GM18870 (cell line): ENCODE measurements around the gene TM2D1.
"Not testable (repeated sequence)": the region's sequence is repeated elsewhere in the genome, so short reads cannot be mapped to it uniquely, and the experiment has no call there.

Experiments used
- ATAC-seq: cut with Tn5 transposase; IDR thresholded peaks from one replicate; pipeline ENCODE4 v1.9.1; 2021; ENCODE audit warnings: moderate library complexity; ENCODE audit not compliant: unreplicated experiment

TM2D1 gene

DNA sequence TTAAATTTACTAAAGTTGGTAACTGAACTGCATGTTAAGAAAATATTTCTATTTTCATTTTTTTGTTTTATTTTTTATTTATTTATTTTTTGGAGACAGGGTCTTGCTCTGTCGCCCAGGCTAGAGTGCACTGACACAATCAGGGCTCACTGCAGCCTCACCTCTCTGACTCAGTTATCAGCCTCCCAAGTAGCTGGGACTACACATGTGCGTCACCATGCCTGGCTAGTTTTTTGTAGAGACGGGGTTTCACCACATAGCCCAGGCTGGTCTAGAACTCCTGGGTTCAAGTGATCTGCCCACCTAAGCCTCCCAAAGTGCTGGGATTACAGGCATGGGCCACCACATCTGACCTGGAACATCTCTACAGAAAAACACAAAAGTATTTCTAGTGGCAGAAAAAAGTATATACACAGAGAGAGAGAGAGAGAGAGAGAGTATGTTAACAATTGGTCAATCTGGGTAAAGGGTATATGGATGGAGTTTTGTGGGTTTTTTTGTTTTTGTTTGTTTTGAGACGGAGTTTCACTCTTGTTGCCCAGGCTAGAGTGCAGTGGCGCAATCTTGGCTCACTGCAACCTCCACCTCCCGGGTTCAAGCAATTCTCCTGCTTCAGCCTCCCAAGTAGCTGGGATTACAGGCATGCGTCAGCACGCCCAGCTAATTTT lies 5.8 kb downstream of the TM2D1 start:
- ATAC-seq, result not testable (repeated sequence)

DNA sequence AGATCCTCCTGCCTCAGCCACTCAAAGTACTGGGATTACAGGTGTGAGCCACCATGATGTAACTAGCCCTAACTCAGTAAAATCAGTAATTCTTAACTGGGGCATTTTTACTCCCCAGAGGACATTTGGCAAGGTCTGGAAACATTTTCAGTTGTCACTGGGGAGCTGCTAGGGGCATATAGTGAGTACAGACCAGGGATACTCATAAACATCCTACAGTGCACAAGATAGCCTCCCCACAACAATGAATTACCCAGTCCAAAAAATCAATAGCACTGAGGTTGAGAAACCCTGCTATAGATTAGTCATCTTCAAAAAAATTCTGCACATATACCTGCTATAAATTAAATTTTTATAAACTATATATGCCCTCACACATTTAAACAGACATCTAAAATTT lies 13.0 kb downstream of the TM2D1 start:
- ATAC-seq, result no peak

DNA sequence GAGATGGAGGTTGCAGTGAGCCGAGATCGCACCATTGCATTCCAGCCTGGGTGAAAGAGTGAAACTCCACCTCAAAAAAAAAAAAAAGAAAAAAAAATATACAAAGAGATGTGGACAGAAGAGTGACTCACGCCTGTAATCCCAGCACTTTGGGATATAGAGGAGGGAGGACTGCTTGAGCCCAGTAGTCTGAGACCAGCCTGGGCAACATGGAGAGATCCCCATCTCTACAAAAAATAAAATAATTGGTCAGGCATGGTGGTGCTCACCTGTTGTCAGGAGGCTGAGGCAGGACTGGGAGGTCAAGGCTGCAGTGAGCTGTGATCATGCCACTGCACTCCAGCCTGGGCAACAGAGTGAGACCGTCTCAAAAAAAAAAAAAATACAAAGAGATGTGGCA lies 13.7 kb downstream of the TM2D1 start:
- ATAC-seq, result not testable (repeated sequence)

DNA sequence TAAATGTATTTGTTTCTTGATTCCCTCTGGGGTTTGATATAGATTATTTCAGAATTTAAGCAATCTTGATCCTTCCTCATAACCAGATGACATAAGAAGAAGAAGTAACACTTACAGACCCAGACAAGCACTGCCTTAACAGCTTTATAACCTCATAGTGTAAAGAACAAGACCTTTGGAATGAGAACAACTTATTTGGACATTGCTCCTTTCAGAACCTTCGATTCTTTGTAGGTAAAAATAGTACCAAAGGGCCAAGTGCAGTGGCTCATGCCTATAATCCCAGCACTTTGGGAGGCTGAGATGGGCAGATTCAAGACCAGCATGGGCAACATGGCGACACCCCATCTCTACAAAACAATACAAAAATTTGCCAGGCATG lies 15.0 kb downstream of the TM2D1 start:
- ATAC-seq, result no peak

DNA sequence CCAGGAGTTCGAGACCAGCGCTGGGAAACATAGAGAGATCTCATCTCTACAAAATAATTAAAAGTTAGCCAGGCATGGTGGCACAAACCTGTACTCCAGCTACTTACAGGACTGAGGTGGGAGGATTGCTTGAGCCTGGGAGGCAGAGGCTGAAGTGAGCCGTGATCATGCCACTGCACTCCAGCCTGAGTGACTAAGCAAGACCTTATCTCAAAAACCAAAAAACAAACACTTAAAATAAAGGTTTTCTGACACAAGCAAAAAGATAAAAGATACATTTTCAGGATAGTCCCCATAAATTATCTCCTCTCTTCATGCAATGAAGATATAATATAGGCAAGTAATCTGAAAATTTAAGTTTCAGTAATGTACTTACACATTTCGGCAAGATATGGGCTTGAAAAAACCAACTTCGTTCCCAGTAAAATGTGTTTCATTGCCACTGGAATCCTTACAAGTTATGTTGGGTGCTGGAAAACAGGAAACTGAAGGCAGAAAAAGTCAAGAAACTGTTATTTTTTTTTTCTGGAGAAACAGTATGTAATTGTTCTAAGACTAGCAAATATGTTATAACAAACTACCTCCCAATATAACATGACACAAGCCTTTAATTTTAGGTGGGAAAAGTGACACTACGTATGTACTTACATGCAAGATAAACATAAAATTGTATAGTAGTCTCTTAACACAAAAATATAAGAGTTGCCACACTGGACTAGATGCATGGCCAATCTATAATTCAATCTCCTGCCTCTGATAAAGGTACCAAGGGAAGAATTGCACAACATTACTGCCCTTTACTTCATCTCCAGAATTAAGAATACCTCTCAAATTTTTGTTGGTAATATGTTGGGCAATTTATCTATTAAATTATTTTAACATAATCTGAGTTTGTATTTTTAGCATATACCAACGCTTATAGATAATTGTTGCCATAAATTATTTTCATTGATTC lies 15.7 kb downstream of the TM2D1 start:
- ATAC-seq, result no peak

DNA sequence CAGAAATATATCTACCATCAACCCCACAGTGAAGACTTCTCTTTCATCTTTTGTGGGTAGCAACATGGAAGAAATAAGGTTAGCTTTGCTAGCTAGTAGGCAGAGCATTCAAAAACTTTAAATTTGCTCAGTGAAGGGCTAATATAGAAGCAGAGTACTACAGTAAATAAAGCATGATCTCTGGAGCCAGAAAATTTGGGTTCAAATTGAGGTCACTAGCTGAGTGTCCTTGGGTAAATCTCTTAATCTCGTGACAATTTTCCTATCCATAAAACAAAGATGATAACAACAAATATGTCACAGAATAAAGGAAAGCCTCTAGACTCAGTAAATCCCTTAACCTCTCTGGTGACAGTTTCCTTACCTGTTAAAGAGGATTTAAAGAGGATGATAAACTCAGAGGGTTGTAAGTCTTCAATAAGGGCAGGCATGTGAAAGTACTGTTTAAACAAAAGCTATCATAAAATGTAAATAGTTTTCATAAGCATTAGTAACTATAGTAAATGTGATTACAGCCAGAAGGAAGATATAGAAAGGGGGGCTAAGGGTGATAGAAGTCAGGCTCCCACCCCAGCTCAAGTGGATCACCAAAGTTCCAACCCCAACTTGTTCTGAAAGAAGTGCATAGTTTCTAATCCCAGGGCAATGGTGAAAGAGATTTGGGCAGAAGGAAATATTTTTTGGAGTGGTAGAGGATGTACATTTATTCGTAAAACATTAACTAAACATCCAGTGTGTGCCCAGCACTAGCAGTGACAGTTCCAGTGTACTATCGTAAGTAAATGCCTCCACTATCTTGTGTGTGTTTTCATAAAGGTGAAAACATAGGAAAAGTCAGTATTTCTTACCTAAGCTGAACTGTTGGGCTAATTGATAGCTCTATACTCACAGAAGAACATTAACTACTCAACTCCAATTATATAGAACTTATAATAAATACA lies 24.8 kb downstream of the TM2D1 start:
- no peak for ATAC-seq

DNA sequence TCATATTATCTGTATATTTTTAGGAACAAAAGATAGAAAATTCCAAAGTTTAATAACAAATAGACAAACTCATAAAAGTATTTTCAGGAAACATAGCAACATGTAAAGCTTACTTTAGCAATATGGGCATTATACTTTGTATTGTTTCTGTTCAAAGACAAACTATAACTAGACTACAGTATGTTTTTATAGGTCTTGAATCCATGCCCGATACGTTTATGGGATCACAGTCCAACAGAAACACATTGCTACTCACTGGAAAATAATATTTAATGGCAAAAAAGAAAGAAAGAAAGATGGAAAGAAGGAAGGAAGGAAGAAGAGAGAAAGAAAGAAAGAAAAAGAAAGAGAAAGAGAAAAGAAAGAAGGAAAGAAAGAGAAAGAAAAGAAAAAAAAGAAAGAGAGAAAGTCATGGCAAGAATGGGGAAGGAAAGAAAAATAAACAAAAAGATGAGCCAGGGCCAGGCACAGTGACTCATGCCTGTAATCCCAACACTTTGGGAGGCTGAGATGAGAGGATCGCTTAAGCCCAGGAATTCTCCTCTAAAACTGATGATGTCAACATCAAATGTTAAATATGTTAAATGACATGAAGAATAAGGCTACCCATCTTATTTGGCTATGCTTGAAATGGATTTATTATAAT lies 32.7 kb downstream of the TM2D1 start:
- no peak for ATAC-seq

DNA sequence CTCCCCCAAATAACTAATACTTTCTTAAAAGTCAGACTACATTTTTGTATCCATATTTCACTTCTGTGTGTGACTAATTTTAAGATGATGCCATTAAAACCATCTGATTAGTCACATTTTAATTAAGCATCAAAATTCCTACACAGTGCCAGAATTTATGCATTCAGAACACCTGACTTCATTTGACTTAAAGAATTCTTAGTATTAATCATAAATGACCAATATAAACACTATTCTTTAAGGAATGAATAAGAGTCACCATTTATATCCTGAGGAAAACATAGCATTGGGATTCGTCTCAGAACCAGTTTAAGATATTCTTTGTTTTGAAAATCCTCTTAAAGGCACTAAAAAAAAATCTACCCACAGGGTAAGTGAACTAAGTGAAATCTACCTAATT lies 37.0 kb downstream of the TM2D1 start:
- ATAC-seq, result no peak

DNA sequence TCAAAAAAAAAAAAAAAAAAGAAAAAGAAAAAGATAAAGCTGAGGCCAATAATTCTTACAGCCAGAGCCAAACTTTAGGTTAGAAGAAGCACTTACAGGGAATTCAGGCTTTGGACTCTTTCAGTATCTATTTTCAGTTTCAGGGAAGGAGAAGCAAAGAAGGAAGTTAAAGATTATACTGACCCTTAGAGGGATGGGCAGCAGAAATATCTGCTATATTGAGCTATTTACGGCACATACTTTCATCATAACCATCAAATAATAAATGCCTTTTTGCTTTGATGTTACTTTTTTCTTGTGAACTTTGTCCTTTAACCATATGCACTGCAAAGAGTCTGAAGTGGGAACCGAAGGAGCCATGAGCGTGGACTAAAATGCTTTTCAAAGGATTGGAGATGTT lies 42.0 kb downstream of the TM2D1 start:
- no peak for ATAC-seq

DNA sequence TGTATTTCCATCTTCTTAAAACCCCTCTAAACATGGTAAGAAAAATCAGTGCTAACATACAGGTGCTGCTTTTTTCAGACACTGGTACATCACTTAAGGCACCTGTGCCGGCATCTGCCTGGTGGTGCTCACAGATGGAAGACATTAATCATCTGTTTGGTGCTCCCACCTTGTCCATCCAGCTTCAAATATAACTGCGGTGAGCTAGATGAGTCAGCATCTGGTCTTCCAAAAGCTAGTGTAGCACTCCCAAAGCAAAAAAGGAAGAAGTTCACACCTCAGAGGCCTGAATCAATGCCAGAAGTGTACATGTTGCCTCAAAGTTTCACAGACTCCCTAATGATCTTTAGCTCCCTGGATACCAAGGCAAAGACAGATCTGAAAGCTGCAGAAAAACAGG lies 44.4 kb downstream of the TM2D1 start:
- no peak for ATAC-seq

DNA sequence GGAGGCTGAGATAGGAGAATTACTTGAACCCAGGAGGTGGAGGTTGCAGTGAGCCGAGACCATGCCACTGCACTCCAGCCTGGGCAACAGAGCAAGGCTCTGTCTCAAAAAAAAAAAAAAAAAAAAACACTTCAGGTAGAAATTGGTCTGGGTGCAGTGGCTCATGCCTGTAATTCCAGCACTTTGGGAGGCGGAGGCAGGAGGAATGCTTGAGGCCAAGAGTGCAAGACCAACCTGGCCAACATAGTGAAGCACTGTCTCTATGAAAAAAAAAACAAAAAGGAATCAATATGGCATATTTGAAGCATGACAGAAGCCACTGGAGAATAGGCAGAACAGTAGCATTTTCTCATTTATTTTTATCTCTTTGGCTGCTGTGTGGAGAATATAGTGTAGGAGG lies 48.1 kb downstream of the TM2D1 start:
- ATAC-seq, result not testable (repeated sequence)

DNA sequence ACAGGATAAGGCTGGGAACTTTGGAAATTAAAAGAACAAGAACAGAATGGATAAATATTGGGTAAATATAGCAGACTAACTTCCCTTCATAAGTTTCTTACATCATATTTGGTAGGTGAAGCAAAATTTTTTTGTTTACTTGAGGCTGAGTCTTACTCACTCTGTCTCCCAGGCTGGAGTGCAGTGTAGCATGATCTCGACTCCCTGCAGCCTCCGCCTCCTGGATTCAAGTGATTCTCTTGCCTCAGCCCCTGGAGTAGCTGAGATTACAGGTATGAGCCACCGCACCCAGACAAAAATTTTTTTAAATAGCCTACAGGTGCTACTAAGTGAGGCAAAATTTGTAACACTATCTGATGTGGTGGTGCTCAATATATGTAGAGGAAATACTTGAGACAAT lies 50.7 kb downstream of the TM2D1 start:
- ATAC-seq, result no peak

DNA sequence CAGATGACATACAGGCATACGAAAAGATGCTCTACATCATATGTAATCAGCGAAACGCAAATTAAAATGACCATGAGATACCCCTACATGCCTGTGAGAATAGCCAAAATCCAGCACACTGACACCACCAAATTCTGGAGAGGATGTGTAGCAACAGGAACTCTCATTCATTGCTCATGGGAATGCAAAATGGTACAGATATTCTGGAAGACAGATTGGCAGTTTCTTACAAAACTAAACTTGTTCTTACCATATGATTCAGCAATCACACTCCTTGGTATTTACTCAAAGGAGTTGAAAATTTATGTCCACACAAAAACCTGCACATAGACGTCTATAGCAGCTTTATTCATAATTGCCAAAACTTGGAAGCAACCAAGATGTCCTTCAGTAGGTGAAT lies 52.6 kb downstream of the TM2D1 start:
- no peak for ATAC-seq

DNA sequence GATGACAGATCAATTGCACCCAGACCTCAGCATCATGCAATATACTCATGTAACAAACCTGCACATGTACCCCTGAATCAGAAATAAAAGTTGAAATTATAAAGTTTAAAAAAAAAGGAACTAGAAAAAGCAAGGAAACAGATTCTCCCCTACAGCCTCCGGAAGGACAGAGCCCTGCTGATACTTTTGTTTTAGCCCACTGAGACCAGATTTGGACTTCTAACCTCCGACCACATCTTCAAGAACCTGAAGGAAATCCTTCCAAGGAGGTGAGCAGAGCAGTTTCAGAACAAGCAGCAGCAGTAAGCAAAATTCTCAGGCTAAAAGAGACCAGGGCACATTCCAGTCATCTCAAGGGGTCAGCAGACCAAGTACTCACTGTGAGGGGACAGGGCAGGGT lies 54.5 kb downstream of the TM2D1 start:
- no peak for ATAC-seq

DNA sequence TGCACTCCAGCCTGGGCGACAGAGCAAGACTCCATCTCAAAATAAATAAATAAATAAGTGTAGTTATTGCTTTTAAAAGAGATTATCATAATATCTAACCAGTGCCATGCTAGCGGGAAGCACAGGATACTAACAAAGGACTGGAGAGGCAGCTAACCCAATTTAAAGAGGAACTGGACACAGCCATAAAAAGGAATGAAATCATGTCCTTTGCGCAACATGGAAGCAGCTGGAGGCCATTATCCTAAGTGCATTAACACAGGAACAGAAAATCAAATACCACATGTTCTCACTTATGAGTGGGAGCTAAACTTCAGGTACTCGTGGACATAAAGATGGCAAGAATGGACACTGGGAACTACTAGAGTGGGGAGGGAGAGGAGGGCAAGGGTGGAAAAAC lies 54.9 kb downstream of the TM2D1 start:
- no peak for ATAC-seq

DNA sequence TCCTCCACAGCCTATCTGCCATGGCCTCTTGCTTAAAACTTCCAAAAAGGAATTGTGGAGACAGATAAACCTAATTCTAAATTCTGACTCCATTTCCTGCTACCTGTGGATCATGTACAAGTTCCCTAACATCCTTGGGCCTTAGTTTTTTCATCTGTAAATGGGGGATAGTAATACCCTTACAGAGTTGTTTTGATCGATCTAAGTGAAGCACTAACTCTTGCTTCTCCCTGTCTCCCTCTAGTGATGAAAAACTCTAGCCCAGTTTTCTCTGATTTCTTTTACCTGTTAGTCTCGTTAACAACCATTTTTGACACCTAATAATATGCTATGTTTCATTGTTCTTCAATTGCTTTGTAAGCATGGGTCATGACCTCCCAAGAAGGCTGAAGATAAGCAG lies 65.9 kb downstream of the TM2D1 start:
- no peak for ATAC-seq

DNA sequence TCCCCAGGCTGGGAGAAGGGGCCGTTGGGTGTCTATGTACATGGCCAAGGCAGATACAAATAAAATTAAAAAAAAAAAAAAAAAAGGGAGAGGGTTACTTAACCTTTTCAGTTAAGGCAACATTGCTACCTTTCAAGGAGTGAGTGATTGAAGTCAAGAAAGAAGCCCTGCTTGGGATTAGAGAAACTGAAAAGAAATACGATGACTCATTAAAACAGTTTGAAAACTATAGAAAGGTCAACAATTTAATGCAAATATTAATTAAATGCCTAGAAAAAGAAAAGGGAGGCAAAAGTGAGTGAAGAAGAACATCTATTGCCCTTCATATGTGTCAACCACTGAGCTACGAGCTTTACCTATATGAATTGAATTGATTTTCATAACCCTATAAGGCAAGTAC lies 69.5 kb downstream of the TM2D1 start:
- no peak for ATAC-seq

DNA sequence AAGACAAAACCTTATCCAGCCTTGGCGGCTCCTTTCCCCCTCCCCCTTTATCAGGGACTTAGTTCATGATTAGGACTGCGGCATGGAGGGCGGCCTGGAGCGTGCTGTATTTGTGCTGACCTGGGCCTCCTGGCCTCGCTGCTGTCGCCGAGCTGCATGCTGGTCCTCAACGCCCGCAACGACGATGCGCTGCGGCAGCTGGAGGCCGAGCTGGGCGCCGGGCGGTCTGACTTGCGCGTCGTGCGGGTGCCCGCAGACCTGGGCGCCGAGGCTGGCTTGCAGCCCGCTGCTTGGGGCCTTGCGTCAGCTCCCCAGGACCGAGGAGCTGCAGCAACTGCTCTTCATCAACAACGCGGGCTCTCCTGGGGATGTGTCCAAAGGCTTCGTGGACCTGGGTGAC lies 70.9 kb downstream of the TM2D1 start:
- ATAC-seq, result no peak

DNA sequence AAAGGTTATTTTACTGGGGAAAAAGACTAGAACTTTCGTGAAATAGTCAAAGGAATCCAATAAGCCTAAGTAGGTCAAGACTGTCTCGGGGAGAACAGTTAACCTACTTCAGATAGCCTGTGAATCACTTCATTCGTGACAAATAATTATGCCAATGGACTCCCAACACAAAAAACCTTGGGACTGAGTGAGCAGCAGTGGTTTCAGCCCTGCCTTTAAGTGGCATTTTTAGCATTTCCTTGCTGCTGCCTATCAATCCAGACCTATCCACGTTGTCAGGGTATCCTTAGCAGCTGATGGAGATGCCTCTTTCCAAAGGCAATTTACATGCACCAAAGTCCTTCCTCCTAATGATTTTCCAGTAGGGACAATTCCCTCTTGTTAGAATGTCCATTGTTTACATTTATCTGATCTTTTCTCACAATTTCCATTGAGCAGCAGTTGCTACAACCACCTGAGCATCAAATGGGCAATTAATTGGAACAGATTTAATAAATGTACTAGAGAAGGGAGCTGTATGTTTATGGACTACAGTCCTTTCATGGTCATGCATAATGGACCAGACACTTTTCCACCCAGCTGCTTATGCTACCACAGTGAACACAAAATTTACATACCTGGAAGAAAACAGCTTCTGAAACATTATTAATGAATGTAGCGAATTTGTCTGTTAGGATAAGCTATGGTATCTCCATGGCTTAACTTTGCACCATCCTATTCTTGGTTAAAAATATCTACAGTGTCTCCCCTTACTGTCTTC lies 75.8 kb downstream of the TM2D1 start:
- ATAC-seq, result no peak

DNA sequence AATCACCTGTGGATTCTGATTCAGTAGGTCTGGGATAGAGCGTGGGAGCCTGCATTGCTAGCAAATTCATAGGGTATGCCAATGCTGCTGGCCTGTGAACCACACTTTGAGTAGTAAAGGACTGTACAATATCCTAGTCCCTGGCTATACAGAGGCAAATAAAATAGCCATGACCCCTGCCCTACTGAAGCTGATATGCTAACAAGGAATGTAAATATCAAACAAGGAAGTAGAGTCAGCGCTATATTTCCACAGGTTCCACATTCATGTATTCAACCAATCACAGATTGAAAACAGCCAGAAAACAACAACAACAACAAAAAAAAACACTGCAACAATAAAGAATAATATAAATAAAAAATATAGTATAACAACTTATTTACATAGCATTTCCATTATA lies 77.8 kb downstream of the TM2D1 start:
- no peak for ATAC-seq
